Loucy (cell line): ENCODE data around the gene SYNPR.

Source experiments
- CTCF ChIP-seq: fragments of 200-600 bp; sonication (generic); conservative IDR thresholded peaks from 2 replicates; pipeline ENCODE4 v1.5.1; 2014; ENCODE audit warnings: mild to moderate bottlenecking, antibody characterized with exemption, low read length
- EZH2phosphoT487 ChIP-seq: fragments of 200-600 bp; IDR thresholded peaks from 2 replicates; pipeline ENCODE4 v1.6.1; 2018; ENCODE audit warnings: antibody characterized with exemption, mild to moderate bottlenecking, moderate library complexity, borderline replicate concordance

GRCh38 chr3:63344661-63345060, 66.6 kb downstream of the SYNPR start:
- TF ChIP-seq CTCF (no peak), EZH2phosphoT487 (no peak)
